ENCODE data around the gene SPTBN2.

Gene SPTBN2

DNA sequence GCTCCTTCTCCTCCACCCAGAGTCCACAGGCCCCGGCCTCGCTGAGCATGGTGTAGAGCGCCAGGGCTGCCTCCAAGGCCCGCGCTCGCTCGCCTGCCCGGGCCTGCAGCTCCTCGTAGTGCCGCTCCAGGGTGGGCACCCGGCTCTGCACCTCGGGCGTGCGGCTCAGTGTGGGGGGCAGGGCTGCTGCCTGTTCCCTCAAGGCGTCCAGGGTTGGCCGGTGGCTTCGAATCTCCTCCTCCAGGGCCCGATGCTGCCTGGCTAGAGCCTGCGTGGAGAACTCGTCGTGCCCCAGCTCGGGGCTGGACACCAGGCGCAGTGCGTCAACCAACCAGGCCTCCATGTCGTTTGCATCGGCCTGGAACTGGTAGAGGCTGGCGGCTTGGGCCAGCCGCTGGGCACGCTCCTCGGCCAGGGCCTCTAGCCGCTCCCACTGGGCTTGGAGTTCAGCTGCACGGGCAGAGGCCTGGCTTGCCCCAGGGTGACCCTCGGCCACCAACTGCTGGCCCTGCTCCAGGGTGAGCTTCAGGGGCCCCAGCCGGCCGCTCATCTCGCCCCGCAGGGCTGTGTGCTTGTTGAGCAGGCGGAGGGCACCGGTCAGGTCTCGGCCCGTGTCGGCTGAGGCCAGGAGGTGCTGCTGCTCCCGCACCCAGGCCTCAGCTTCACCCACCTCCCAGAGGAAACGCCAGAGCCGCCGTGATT is 24.2 kb downstream of the SPTBN2 start:
- TF ChIP-seq SP1 (IDR thresholded peaks at IDR 0.05), result no peak
- no peak for TF ChIP-seq CTBP1 (IDR thresholded peaks at IDR 0.05; ENCODE audit: borderline replicate concordance)
- TF ChIP-seq ZNF384 (IDR thresholded peaks at IDR 0.05), result no peak
- no peak for TF ChIP-seq SUZ12 (IDR thresholded peaks at IDR 0.05)
- no peak for TF ChIP-seq ARNT (IDR thresholded peaks at IDR 0.05)
- TF ChIP-seq TARDBP (IDR thresholded peaks at IDR 0.05), result no peak
- no peak for TF ChIP-seq NFRKB (IDR thresholded peaks at IDR 0.05)
- TF ChIP-seq FOXK2 (IDR thresholded peaks at IDR 0.05), result no peak
- no peak for TF ChIP-seq FOXA1 (IDR thresholded peaks at IDR 0.05)
- no peak for TF ChIP-seq FOXM1 (IDR thresholded peaks at IDR 0.05; ENCODE audit: borderline replicate concordance)
- TF ChIP-seq BHLHE40 (IDR thresholded peaks at IDR 0.05; ENCODE audit: borderline replicate concordance), result no peak
- TF ChIP-seq, protein P1, sequence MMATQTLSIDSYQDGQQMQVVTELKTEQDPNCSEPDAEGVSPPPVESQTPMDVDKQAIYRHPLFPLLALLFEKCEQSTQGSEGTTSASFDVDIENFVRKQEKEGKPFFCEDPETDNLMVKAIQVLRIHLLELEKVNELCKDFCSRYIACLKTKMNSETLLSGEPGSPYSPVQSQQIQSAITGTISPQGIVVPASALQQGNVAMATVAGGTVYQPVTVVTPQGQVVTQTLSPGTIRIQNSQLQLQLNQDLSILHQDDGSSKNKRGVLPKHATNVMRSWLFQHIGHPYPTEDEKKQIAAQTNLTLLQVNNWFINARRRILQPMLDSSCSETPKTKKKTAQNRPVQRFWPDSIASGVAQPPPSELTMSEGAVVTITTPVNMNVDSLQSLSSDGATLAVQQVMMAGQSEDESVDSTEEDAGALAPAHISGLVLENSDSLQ (IDR thresholded peaks at IDR 0.05), result no peak
- TF ChIP-seq HDGF (IDR thresholded peaks at IDR 0.05; ENCODE audit: borderline replicate concordance), result no peak
- TF ChIP-seq LEF1 (IDR thresholded peaks at IDR 0.05; ENCODE audit: borderline replicate concordance), result no peak
- TF ChIP-seq L3MBTL2 (conservative IDR thresholded peaks at IDR 0.05), result no peak
- TF ChIP-seq ELF4 (IDR thresholded peaks at IDR 0.05), result no peak
- ChIA-PET POLR2A (no interaction called here), CTCF (no interaction called here)

DNA sequence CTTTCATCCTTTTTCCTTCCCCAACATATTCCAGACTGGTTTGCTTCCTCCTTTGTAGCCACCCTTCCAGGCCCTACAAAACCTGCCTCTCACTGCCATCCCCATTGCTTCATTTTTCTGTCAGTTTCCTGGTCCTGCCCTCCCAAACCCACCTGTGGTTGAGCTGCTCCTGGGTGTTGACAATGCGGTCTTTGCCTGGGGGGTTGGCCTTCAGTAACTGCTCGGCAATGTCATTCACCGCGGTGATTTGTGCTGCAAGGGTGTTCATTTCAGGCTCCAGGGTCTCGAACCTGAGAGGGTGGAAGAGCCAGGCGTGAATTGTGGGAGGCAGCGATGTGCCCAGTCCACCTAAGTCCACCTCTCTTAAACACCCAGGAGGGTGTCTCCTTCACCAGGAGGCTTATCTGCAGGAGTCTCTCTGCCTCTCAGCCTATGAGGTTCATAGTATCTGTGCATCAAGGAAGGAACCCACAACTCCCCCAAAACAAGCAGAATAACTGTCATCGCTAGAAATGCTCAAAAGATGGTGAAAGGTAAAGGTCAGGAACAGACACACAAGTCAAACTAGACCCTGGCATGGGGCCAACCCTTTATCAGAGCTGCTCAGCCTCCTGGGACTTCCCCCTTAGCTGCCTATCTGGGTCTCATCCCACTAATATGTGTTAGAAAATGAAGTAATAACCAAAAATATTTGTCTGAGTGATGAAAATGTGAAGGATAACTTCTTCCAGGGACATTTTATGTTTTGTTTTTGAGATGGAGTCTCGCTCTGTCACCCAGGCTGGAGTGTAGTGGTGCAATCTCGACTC is 27.4 kb downstream of the SPTBN2 start:
- ChIA-PET CTCF (no interaction called here), POLR2A (no interaction called here)
- no peak for TF ChIP-seq ELF4 (IDR thresholded peaks at IDR 0.05)
- TF ChIP-seq ZNF384 (IDR thresholded peaks at IDR 0.05), result no peak
- TF ChIP-seq TARDBP (IDR thresholded peaks at IDR 0.05), result no peak
- no peak for TF ChIP-seq SP1 (IDR thresholded peaks at IDR 0.05)
- no peak for TF ChIP-seq NFRKB (IDR thresholded peaks at IDR 0.05)
- TF ChIP-seq FOXK2 (IDR thresholded peaks at IDR 0.05), result no peak
- no peak for TF ChIP-seq CTBP1 (IDR thresholded peaks at IDR 0.05; ENCODE audit: borderline replicate concordance)
- TF ChIP-seq LEF1 (IDR thresholded peaks at IDR 0.05; ENCODE audit: borderline replicate concordance), result no peak
- no peak for TF ChIP-seq FOXA1 (IDR thresholded peaks at IDR 0.05)
- no peak for TF ChIP-seq FOXM1 (IDR thresholded peaks at IDR 0.05; ENCODE audit: borderline replicate concordance)
- no peak for TF ChIP-seq ARNT (IDR thresholded peaks at IDR 0.05)
- TF ChIP-seq, protein P1 (IDR thresholded peaks at IDR 0.05), result no peak
- TF ChIP-seq BHLHE40 (IDR thresholded peaks at IDR 0.05; ENCODE audit: borderline replicate concordance), result no peak
- TF ChIP-seq SUZ12 (IDR thresholded peaks at IDR 0.05), result no peak
- no peak for DNase-seq (ENCODE audit: extremely low spot score)

More for the DNA sequence above, 24.2 kb downstream of the SPTBN2 start:
- DNase-seq (ENCODE audit: extremely low spot score), result no peak

DNA sequence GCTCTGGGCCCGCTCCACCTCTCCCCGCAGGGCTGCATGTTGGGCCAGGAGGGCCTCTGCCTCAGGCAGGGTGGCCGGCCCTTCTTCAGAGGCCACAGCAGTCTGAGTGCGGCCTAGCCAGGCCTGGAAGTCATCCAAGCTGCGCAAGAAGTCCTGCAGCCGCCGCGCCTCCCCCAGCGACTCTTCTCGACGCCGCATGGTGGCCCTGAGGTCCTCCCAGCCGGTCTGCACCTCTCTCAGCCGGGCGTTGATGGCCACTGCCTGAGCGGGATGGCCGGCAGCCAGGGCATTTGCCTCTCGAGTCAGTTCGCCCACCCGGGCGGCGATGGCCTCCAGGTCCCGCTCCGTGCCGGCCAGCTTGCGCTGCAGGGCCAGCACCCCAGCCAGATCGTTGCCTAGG is 28.3 kb downstream of the SPTBN2 start:
- no peak for DNase-seq (ENCODE audit: extremely low spot score)
- TF ChIP-seq FOXM1 (IDR thresholded peaks at IDR 0.05; ENCODE audit: borderline replicate concordance), result no peak
- TF ChIP-seq SP1 (IDR thresholded peaks at IDR 0.05), result no peak
- no peak for TF ChIP-seq L3MBTL2 (conservative IDR thresholded peaks at IDR 0.05)
- TF ChIP-seq LEF1 (IDR thresholded peaks at IDR 0.05; ENCODE audit: borderline replicate concordance), result no peak
- TF ChIP-seq, protein P1 (IDR thresholded peaks at IDR 0.05), result no peak
- TF ChIP-seq SUZ12 (IDR thresholded peaks at IDR 0.05), result no peak
- TF ChIP-seq TARDBP (IDR thresholded peaks at IDR 0.05), result no peak
- TF ChIP-seq FOXA1 (IDR thresholded peaks at IDR 0.05), result no peak
- TF ChIP-seq HDGF (IDR thresholded peaks at IDR 0.05; ENCODE audit: borderline replicate concordance), result no peak
- no peak for TF ChIP-seq ELF4 (IDR thresholded peaks at IDR 0.05)
- CTCF ChIA-PET, result no interaction called here
- POLR2A ChIA-PET, result no interaction called here

- no peak for TF ChIP-seq SUZ12 (IDR thresholded peaks at IDR 0.05)
- TF ChIP-seq FOXA1 (IDR thresholded peaks at IDR 0.05), result no peak
- no peak for TF ChIP-seq ELF4 (IDR thresholded peaks at IDR 0.05)
- DNase-seq (ENCODE audit: extremely low spot score), result no peak
- CTCF ChIA-PET, result interaction anchor here (0.7 kb wide), 1 partner anchor 310 kb away, joined by 3 read pairs; no protein-coding TSS in a partner anchor
- POLR2A ChIA-PET, result interaction anchor here (1.1 kb wide), 1 partner anchor 143 kb away, joined by 3 read pairs; the partner anchor contains the start of gene RCE1
Observed at GRCh38 chr11:66700337-66700736, 28.7 kb downstream of the SPTBN2 start.

DNA sequence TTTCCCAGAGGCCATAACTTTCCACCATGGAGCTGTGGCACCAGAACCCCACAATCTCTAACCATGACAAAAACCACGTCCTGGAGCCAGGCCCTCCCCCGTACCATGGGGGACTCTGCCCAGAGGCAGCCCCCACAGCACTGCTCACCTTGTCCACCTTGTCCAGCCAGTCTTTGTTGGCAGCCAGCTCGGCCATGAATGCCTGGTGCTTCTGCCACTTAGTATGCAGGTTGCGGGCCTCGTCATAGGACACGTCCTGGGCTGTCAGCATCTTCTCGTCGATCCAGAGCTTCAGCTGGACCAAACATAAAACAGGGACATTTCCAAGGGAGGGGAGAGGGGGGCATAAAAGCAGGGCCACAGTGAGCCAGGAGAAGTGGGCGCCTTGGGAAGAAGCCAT is 30.5 kb downstream of the SPTBN2 start:
- ChIA-PET POLR2A (no interaction called here), CTCF (no interaction called here)

More for the DNA sequence above, 30.5 kb downstream of the SPTBN2 start:
- TF ChIP-seq BHLHE40 (IDR thresholded peaks at IDR 0.05; ENCODE audit: borderline replicate concordance) (no peak), SUZ12 (IDR thresholded peaks at IDR 0.05) (no peak), FOXA1 (IDR thresholded peaks at IDR 0.05) (no peak), ZNF384 (IDR thresholded peaks at IDR 0.05) (no peak), SP1 (IDR thresholded peaks at IDR 0.05) (no peak), HDGF (IDR thresholded peaks at IDR 0.05; ENCODE audit: borderline replicate concordance) (no peak), CTBP1 (IDR thresholded peaks at IDR 0.05; ENCODE audit: borderline replicate concordance) (no peak), TARDBP (IDR thresholded peaks at IDR 0.05) (no peak), LEF1 (IDR thresholded peaks at IDR 0.05; ENCODE audit: borderline replicate concordance) (no peak), ARNT (IDR thresholded peaks at IDR 0.05) (no peak), NFRKB (IDR thresholded peaks at IDR 0.05) (no peak), L3MBTL2 (conservative IDR thresholded peaks at IDR 0.05) (no peak), FOXM1 (IDR thresholded peaks at IDR 0.05; ENCODE audit: borderline replicate concordance) (no peak), ELF4 (IDR thresholded peaks at IDR 0.05) (no peak), FOXK2 (IDR thresholded peaks at IDR 0.05) (no peak)
- TF ChIP-seq, protein P1 (IDR thresholded peaks at IDR 0.05), result no peak
- DNase-seq (ENCODE audit: extremely low spot score), result no peak
